Mononuclear cell (primary cell): ENCODE data around the gene AAK1. TPM values are rescaled to one million over a fixed set of nuclear protein-coding genes. Genes with fewer than 3 reads are reported as not detected.
"Not testable (repeated sequence)": the region's sequence is repeated elsewhere in the genome, so short reads cannot be mapped to it uniquely, and the experiment has no call there.

Source experiments
- H3K27me3 ChIP-seq: 2 replicates; pipeline ENCODE4 v1.6.0; 2011; ENCODE audit warnings: low read length, control low read depth; ENCODE audit not compliant: insufficient read depth
- H3K4me1 ChIP-seq: 2 replicates; pipeline ENCODE4 v1.5.1; 2011; ENCODE audit warnings: mild to moderate bottlenecking, low read length, control low read depth; ENCODE audit not compliant: insufficient read depth
- H3K4me3 ChIP-seq: 2 replicates; pipeline ENCODE4 v1.5.1; 2011; ENCODE audit warnings: mild to moderate bottlenecking, low read length, moderate library complexity
- H3K9me3 ChIP-seq: 2 replicates; pipeline ENCODE4 v1.5.1; 2011; ENCODE audit warnings: low read depth, mild to moderate bottlenecking, control low read depth, low read length
- total RNA-seq: library from RNA; depleted of rRNA; stranded (reverse); fragments of >200 nt; gene quantifications from one replicate; pipeline ENCODE4 v1.2.3, GENCODE V29; 2012

Gene AAK1
- total RNA-seq, 1 donor = 118 TPM

DNA sequence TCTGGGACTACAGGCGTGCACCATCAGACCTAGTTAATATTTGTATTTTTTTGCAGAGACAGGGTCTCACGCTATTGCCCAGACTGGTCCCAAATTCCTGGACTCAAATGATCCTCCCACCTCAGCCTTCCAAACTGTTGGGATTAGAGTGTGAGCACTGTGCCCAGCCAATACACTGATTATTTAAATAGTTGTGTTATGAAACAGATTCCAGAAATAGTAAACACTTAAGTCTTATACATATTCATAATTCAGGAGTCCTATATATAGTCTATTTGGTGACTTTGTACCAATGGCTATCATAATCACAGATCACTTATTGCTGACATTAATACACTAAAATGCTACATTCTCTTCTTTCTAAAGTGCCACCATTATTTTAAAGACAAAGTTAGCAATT, 219.1 kb downstream of the AAK1 start:
- Histone ChIP-seq H3K4me1 (no peaks in the 10 kb centered on the region), H3K4me3 (no peak overlapping the region), H3K27me3 (no peaks in the 10 kb centered on the region), H3K9me3 (no peaks in the 10 kb centered on the region)

DNA sequence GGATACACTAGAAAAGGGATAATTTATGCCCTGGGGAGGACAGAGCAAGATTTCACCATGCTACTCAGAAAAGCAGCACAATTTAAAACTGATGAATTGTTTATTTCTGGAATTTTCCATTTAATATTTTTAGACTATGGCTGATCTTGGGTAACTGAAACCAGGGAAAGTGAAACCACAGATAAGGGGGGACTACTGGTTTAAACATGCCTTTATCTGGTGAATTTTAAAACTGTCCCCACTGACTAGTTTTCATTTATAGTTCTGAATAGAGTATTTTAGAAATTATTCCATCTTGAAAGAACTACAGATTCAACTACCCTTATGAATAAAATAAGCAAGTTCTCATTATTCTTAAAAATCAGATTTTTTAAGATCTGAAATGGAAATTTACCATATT, 221.3 kb downstream of the AAK1 start:
- no peaks in the 10 kb centered on the region for H3K4me1 ChIP-seq
- no peaks in the 10 kb centered on the region for H3K27me3 ChIP-seq
- no peak overlapping the region for H3K4me3 ChIP-seq
- H3K9me3 ChIP-seq = no peaks in the 10 kb centered on the region

DNA sequence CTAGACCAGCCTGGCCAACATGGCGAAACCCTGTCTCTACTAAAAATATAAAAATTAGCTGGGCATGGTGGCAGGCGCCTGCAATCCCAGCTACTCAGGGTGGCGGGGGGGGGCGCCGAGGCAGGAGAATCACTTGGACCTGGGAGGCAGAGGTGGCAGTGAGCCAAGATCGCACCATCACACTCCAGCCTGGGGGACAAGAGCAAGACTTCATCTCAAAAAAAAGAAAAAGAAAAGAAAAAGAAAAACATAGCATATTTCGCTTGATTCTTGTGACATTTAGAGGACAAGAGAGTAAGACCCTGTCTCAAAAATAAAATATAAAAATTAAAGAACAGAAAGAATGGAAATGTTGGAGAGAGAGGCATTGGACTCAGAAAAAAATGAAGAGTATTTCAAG, 224.4 kb downstream of the AAK1 start:
- H3K27me3 ChIP-seq, H3K4me3 ChIP-seq, H3K9me3 ChIP-seq, H3K4me1 ChIP-seq: not testable (repeated sequence)

DNA sequence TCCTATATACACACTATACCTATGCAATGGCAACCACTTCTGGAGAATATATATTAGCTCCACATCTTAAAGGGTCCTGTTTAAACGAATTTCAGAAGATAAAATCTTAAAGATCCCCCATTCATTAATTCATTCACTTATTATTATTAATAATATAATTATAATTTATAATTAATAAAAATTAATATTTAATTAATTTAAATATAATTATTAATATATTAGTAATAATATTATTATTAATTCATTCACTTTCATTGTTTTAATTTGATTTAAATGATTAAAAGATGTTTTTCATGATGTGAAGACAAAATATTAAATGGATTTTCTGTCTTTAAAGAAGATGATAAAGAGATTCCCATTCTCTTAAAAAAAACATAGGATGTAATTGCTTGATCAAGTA, 227.4 kb downstream of the AAK1 start:
- H3K9me3 ChIP-seq = no peaks in the 10 kb centered on the region
- H3K27me3 ChIP-seq = no peaks in the 10 kb centered on the region
- H3K4me3 ChIP-seq = no peak overlapping the region
- no peaks in the 10 kb centered on the region for H3K4me1 ChIP-seq

Other genes starting within 250 kb of the AAK1 start
- 19.5 TPM for gene NFU1, start 206.3 kb downstream of the AAK1 start, total RNA-seq
- gene ANXA4, start 98.4 kb upstream of the AAK1 start, total RNA-seq = 6.0 TPM
- gene GMCL1, start 185.9 kb upstream of the AAK1 start, total RNA-seq = 18.6 TPM